ENCODE data around the gene FITM2. TPM values are rescaled to one million over a fixed set of nuclear protein-coding genes. Genes with fewer than 3 reads are reported as not detected.

The FITM2 gene
- total RNA-seq, 1 donor from 2014 or later: 5.3 TPM

DNA sequence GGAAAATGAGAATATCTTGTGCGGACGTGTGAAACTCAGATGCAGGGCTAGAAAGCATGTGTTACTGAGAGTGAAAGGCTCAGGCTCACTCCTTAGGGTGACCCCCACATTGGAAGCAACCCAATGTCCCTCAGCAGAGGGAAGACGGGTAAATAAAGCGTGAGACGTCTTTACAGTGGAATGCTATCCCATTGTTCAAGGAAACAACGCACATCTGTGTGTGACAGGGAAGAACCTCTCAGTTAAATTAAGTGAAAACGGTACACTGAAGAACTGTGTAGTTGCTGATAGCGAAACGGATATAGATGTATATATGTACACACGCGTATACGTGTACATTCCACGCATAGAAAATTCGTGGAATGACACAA is 45.3 kb upstream of the FITM2 start:
- intact Hi-C loops (cut with DNase I): no loop called here
- no peak overlapping the region for H3K4me3 ChIP-seq

DNA sequence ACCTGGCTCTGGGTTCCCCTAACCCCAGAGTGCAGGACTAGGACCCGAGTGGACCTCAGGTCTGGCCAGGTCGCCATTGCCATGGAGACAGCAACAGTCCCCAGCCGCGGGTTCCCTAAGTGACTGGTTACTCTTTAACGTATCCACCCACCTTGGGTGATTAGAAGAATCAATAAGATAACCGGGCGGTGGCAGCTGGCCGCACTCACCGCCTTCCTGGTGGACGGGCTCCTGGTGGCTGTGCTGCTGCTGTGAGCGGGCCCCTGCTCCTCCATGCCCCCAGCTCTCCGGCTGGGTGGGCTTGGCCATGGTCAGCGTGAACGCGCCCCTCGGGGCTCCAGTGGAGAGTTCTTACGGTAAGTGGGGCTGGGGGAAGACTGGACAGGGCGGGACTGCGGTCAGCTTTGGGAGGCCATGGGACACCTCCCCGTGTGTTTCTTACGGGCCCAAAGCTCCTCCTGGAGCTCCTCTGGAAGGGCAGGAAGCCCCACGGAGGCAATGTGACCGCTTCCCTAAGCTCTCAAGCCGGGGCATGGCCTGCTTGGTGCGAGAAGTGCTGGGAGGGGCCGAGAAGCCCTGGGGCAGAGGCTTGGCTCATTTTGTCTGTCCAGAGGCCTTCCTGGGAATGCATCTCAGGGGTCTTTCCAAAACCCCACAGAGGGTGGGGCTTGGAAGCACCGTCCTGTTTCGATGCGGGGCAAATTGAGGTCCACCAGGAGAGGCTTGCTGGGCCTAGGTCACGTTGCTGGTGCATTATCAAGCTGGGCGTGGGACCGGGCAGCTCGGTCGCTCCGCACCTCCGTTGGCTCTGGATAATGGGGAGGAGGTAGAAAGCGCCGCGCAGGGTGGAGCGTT is 44.7 kb upstream of the FITM2 start, which contains the start of gene HNF4A:
TSS of gene HNF4A (plus strand) at position 202 of the 855 bp plus-strand sequence. CDS start at position 308, 106 bp downstream.
- DNase-seq (ENCODE audit: low spot score in 2 of 2): no peak
- TF ChIP-seq, protein P1, sequence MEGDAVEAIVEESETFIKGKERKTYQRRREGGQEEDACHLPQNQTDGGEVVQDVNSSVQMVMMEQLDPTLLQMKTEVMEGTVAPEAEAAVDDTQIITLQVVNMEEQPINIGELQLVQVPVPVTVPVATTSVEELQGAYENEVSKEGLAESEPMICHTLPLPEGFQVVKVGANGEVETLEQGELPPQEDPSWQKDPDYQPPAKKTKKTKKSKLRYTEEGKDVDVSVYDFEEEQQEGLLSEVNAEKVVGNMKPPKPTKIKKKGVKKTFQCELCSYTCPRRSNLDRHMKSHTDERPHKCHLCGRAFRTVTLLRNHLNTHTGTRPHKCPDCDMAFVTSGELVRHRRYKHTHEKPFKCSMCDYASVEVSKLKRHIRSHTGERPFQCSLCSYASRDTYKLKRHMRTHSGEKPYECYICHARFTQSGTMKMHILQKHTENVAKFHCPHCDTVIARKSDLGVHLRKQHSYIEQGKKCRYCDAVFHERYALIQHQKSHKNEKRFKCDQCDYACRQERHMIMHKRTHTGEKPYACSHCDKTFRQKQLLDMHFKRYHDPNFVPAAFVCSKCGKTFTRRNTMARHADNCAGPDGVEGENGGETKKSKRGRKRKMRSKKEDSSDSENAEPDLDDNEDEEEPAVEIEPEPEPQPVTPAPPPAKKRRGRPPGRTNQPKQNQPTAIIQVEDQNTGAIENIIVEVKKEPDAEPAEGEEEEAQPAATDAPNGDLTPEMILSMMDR (IDR thresholded peaks at IDR 0.05): no peak
- Histone ChIP-seq H3K9me3 (no peaks in the 10 kb centered on the region), H3K4me3 (no peak within 1 kb of the TSS), H3K27me3 (no peaks in the 10 kb centered on the region), H3K27ac (no peak within 1 kb of the TSS), H3K36me3 (no peaks in the 10 kb centered on the region), H3K4me1 (no peaks in the 10 kb centered on the region)
- intact Hi-C loops (cut with DNase I): no loop called here

More for the DNA sequence above, 45.3 kb upstream of the FITM2 start:
- no peaks in the 10 kb centered on the region for H3K36me3 ChIP-seq
- TF ChIP-seq, protein P1 (IDR thresholded peaks at IDR 0.05): no peak
- H3K9me3 ChIP-seq: no peaks in the 10 kb centered on the region
- no peak overlapping the region for H3K27ac ChIP-seq
- no peak for DNase-seq (ENCODE audit: low spot score in 2 of 2)
- H3K4me1 ChIP-seq: no peaks in the 10 kb centered on the region
- no peaks in the 10 kb centered on the region for H3K27me3 ChIP-seq

- TF ChIP-seq, protein P1 (IDR thresholded peaks at IDR 0.05): no peak
- intact Hi-C loops (cut with DNase I): no loop called here
These were observed 44.0 kb upstream of the FITM2 start for GRCh38 chr20:44354979-44355497.

DNA sequence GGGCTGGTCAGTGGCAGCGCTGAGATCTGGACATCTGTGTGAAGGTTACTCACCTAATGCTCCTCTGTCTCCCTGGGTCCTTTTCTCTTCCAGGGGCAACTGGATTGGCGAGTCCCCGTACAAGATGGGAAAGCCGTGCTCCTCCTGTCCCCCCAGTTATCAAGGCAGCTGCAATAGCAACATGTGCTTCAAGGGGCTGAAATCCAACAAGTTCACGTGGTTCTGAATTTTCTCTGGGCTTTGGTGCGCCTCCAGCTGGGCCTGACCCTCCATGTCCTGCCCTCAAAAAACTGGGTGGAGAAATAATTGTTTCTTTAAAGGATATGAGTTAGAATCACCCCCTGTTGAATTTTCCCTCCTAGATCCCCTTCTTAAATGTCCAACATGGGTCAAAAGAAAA is 39.6 kb upstream of the FITM2 start:
- TF ChIP-seq, protein P1 (IDR thresholded peaks at IDR 0.05): no peak
- no peaks in the 10 kb centered on the region for H3K27me3 ChIP-seq
- no peaks in the 10 kb centered on the region for H3K9me3 ChIP-seq
- intact Hi-C loops (cut with DNase I): no loop called here
- H3K36me3 ChIP-seq: no peaks in the 10 kb centered on the region
- H3K4me1 ChIP-seq: no peaks in the 10 kb centered on the region
- no peak overlapping the region for H3K27ac ChIP-seq
- DNase-seq (ENCODE audit: low spot score in 2 of 2): no peak
- H3K4me3 ChIP-seq: no peak overlapping the region

More at GRCh38 chr20:44354979-44355497, 44.0 kb upstream of the FITM2 start:
- Histone ChIP-seq H3K27ac (no peak overlapping the region), H3K36me3 (no peaks in the 10 kb centered on the region), H3K4me1 (no peaks in the 10 kb centered on the region), H3K4me3 (no peak overlapping the region), H3K9me3 (no peaks in the 10 kb centered on the region), H3K27me3 (no peaks in the 10 kb centered on the region)
- DNase-seq (ENCODE audit: low spot score in 2 of 2): no peak

- no peak for DNase-seq (ENCODE audit: low spot score in 2 of 2)
- Histone ChIP-seq H3K27me3 (no peaks in the 10 kb centered on the region), H3K9me3 (no peaks in the 10 kb centered on the region), H3K4me1 (no peaks in the 10 kb centered on the region), H3K27ac (no peak overlapping the region), H3K36me3 (no peaks in the 10 kb centered on the region), H3K4me3 (no peak overlapping the region)
- intact Hi-C loops (cut with DNase I): no loop called here
- TF ChIP-seq, protein P1 (IDR thresholded peaks at IDR 0.05): no peak
These were observed 38.3 kb upstream of the FITM2 start for GRCh38 chr20:44349349-44349748.
